Tibial nerve (tissue), 4 donors: Measurements from ENCODE around the gene ACHE. TPM values are rescaled to one million over a fixed set of nuclear protein-coding genes. Genes with fewer than 3 reads are reported as not detected.

Experiments used
- DNase-seq, 2 donors: peaks; one replicate each; pipeline ENCODE4 v3.0.0-alpha.2; 2019; ENCODE audit warnings: low spot score in 2 of 2
- H3K27ac ChIP-seq, 4 donors: fragments of 200-600 bp; sonication (generic) in 3 of 4; one replicate each; pipeline ENCODE4 v1.5.1; 2017 to 2019; ENCODE audit warnings: mild to moderate bottlenecking in 1 of 4
- H3K27me3 ChIP-seq, 2 donors: fragments of 200-600 bp; sonication (generic) in 1 of 2; one replicate each; pipeline versions ENCODE4 v1.5.1 to v1.6.0; 2017 to 2019
- H3K36me3 ChIP-seq, 3 donors: fragments of 200-600 bp; sonication (generic); one replicate each; pipeline ENCODE4 v1.5.1; 2018 to 2019
- H3K4me1 ChIP-seq, 4 donors: fragments of 200-600 bp; sonication (generic) in 3 of 4; one replicate each; pipeline ENCODE4 v1.5.1; 2017 to 2019
- H3K4me3 ChIP-seq, 4 donors: fragments of 200-600 bp; sonication (generic) in 3 of 4; one replicate each; pipeline ENCODE4 v1.5.1; 2017 to 2019; ENCODE audit warnings: mild to moderate bottlenecking in 1 of 4, moderate library complexity in 1 of 4
- H3K9me3 ChIP-seq, 4 donors: fragments of 200-600 bp; sonication (generic) in 3 of 4; one replicate each; pipeline ENCODE4 v1.5.1; 2017 to 2019
- CTCF ChIP-seq, 5 experiments: fragments of 200-600 bp in 3 of 5; fragments of 450-650 bp in 2 of 5; sonication (generic) in 3 of 5; IDR thresholded peaks; one replicate each; pipeline ENCODE4 v1.5.1; 2016 to 2019; ENCODE audit warnings: antibody characterized with exemption in 5 of 5, mild to moderate bottlenecking in 3 of 5, moderate library complexity in 2 of 5
- EP300 ChIP-seq, 2 donors: sonication (generic); formaldehyde crosslinking; IDR thresholded peaks; one replicate each; pipeline ENCODE4 v1.6.1; 2017; ENCODE audit warnings: antibody characterized with exemption in 2 of 2, mild to moderate bottlenecking in 1 of 2
- POLR2A ChIP-seq, 2 donors: fragments of 450-650 bp; IDR thresholded peaks; one replicate each; pipeline ENCODE4 v1.6.1; 2017; ENCODE audit warnings: antibody characterized with exemption in 2 of 2, mild to moderate bottlenecking in 2 of 2, moderate library complexity in 2 of 2
- WGBS, 2 donors: methylation state at CpG; one replicate each; pipeline ENCODE4 v1.1.5; 2018; 5-methylcytosine and 5-hydroxymethylcytosine counted together
- small RNA-seq: library from RNA; depleted of rRNA; stranded (forward); fragments of <200 nt; gene quantifications from one replicate; pipeline ENCODE3, GENCODE V24; 2016
- total RNA-seq, 4 donors: library from RNA; depleted of rRNA; stranded (reverse); fragments of >200 nt; gene quantifications; one replicate each; pipeline ENCODE4 v1.1.0, GENCODE V29; 2016

ACHE gene
- total RNA-seq, 4 donors from 2014 or later: 3.0 TPM; not detected in 3

- peak; percentile 83 to 85 for DNase-seq
- Histone ChIP-seq H3K4me3 (peak within 1 kb of the TSS; percentile 49 to 84 (median 80)), H3K36me3 (peaks cover 0 to 26% (median 0%) of the 10 kb centered on the region in 3 donors), H3K27ac (peak within 1 kb of the TSS; percentile 21 to 85 (median 80)), H3K4me1 (peaks cover 0 to 25% (median 3%) of the 10 kb centered on the region in 4 donors), H3K9me3 (no peaks in the 10 kb centered on the region), H3K27me3 (no peaks in the 10 kb centered on the region)
- WGBS, 2 donors: 0 to 2% methylated on average over 36 to 44 of the region's 71 CpGs
- TF ChIP-seq EP300 (IDR thresholded peaks at IDR 0.05): peak in 1 of 2 donors; percentile 34
- TF ChIP-seq POLR2A (IDR thresholded peaks at IDR 0.05): peak in 1 of 2 donors; percentile 41
- peak; percentile 93 to 97 (median 95) for TF ChIP-seq CTCF (IDR thresholded peaks at IDR 0.05)
Measured at GRCh38 chr7:100852048-100852872, 43.4 kb downstream of the ACHE start, which contains the start of gene SLC12A9. Gene SLC12A9, plus strand, starts transcription at chr7:100852713. Its CDS starts 1,485 bp downstream, at chr7:100854198.

GRCh38 chr7:100847360-100847759, 48.3 kb downstream of the ACHE start:
- H3K36me3 ChIP-seq: no peaks in the 10 kb centered on the region
- H3K4me1 ChIP-seq: peaks cover 0 to 7% (median 3%) of the 10 kb centered on the region in 4 donors
- H3K9me3 ChIP-seq: no peaks in the 10 kb centered on the region
- H3K27me3 ChIP-seq: no peaks in the 10 kb centered on the region
- DNase-seq: no peak
- TF ChIP-seq EP300 (IDR thresholded peaks at IDR 0.05) (no peak), CTCF (IDR thresholded peaks at IDR 0.05) (no peak), POLR2A (IDR thresholded peaks at IDR 0.05) (no peak)
- no peak overlapping the region for H3K4me3 ChIP-seq
- 92 to 95% methylated on average over 4 of the region's 4 CpGs for WGBS, 2 donors
- no peak overlapping the region for H3K27ac ChIP-seq

- Histone ChIP-seq H3K27ac (no peak overlapping the region), H3K27me3 (no peaks in the 10 kb centered on the region), H3K4me1 (peaks cover 0 to 17% (median 2%) of the 10 kb centered on the region in 4 donors), H3K4me3 (no peak overlapping the region), H3K9me3 (no peaks in the 10 kb centered on the region), H3K36me3 (no peaks in the 10 kb centered on the region)
- no peak for DNase-seq
- TF ChIP-seq POLR2A (IDR thresholded peaks at IDR 0.05) (no peak), EP300 (IDR thresholded peaks at IDR 0.05) (no peak), CTCF (IDR thresholded peaks at IDR 0.05) (no peak)
- 58 to 62% methylated on average over 8 of the region's 8 CpGs for WGBS, 2 donors
Measured at GRCh38 chr7:100840470-100841100, 55.1 kb downstream of the ACHE start.

Small RNA genes lying within 50 kb of the gene (small RNA-seq; reads per million reads assigned to genes)
- gene RN7SL549P (not detected), gene RPS29P15 (not detected)

Other genes starting within 250 kb of the ACHE start
- gene ACTL6B, start 239.4 kb downstream of the ACHE start, total RNA-seq: not detected
- 100 to 1,000 TPM; 185 to 290 (median 248) TPM for gene GNB2, start 222.1 kb downstream of the ACHE start, total RNA-seq
- 10 to 100 TPM; 50.9 to 98.1 (median 64.7) TPM for gene GIGYF1, start 201.6 kb downstream of the ACHE start, total RNA-seq
- gene POP7, start 189.8 kb downstream of the ACHE start, total RNA-seq: 10 to 100 TPM; 23.1 to 50.7 (median 35.6) TPM
- under 1 TPM in 2 of 4 donors, not detected in 2; 0.30 to 0.59 TPM for gene EPO, start 175.4 kb downstream of the ACHE start, total RNA-seq
- gene ZAN, start 162.3 kb downstream of the ACHE start, total RNA-seq: not detected
- gene EPHB4, start 68.4 kb downstream of the ACHE start, total RNA-seq: 10 to 100 TPM; 15.5 to 37.5 (median 25.9) TPM
- 10 to 100 TPM; 11.8 to 36.8 (median 32.1) TPM for gene SLC12A9, start 43.2 kb downstream of the ACHE start, total RNA-seq
- gene TRIP6, start 28.5 kb downstream of the ACHE start, total RNA-seq: 100 to 1,000 TPM in 1 of 4 donors, 10 to 100 TPM in 3; 63.9 to 119 (median 80.8) TPM
- gene SRRT, start 20.8 kb downstream of the ACHE start, total RNA-seq: 100 to 1,000 TPM in 1 of 4 donors, 10 to 100 TPM in 3; 72.6 to 124 (median 88.6) TPM
- 10 to 100 TPM in 1 of 4 donors, 1 to 10 TPM in 3; 2.8 to 13.3 (median 5.0) TPM for gene UFSP1, start 6.2 kb downstream of the ACHE start, total RNA-seq
- gene MUC3A, start 53.6 kb upstream of the ACHE start, total RNA-seq: under 1 TPM in 1 of 4 donors, not detected in 3; 0.22 TPM
- gene MUC12, start 73.7 kb upstream of the ACHE start, total RNA-seq: not detected
- not detected for gene MUC17, start 124.2 kb upstream of the ACHE start, total RNA-seq
- gene TRIM56, start 189.6 kb upstream of the ACHE start, total RNA-seq: 10 to 100 TPM; 18.6 to 32.4 (median 29.5) TPM
- gene SERPINE1, start 231.2 kb upstream of the ACHE start, total RNA-seq: 10 to 100 TPM in 2 of 4 donors, 1 to 10 TPM in 2; 3.3 to 13.9 (median 8.1) TPM